BLaER1 (cell line): Measurements from ENCODE around the gene PTPRM.

Experiments
- H3K27ac ChIP-seq: shearing (Covaris generic); formaldehyde crosslinking; 2 replicates; pipeline ENCODE4 v1.8.1; 2022
- H3K27me3 ChIP-seq: shearing (Covaris generic); formaldehyde crosslinking; 2 replicates; pipeline ENCODE4 v1.8.1; 2022
- H3K36me3 ChIP-seq: shearing (Covaris generic); formaldehyde crosslinking; 2 replicates; pipeline ENCODE4 v1.8.1; 2022
- H3K4me1 ChIP-seq: shearing (Covaris generic); formaldehyde crosslinking; 2 replicates; pipeline ENCODE4 v1.8.1; 2022
- H3K4me2 ChIP-seq: shearing (Covaris generic); formaldehyde crosslinking; 2 replicates; pipeline ENCODE4 v1.8.1; 2022
- H3K4me3 ChIP-seq: shearing (Covaris generic); formaldehyde crosslinking; 2 replicates; pipeline ENCODE4 v1.8.1; 2022
- H3K9ac ChIP-seq: shearing (Covaris generic); formaldehyde crosslinking; 2 replicates; pipeline ENCODE4 v1.8.1; 2022
- H3K9me3 ChIP-seq: shearing (Covaris generic); formaldehyde crosslinking; 2 replicates; pipeline ENCODE4 v1.8.1; 2022
- H4K20me1 ChIP-seq: shearing (Covaris generic); formaldehyde crosslinking; 2 replicates; pipeline ENCODE4 v1.8.1; 2022
- Cebpa-rat ChIP-seq: shearing (Covaris generic); IDR thresholded peaks from 2 replicates; pipeline ENCODE4 v1.8.1; 2022

PTPRM gene

DNA sequence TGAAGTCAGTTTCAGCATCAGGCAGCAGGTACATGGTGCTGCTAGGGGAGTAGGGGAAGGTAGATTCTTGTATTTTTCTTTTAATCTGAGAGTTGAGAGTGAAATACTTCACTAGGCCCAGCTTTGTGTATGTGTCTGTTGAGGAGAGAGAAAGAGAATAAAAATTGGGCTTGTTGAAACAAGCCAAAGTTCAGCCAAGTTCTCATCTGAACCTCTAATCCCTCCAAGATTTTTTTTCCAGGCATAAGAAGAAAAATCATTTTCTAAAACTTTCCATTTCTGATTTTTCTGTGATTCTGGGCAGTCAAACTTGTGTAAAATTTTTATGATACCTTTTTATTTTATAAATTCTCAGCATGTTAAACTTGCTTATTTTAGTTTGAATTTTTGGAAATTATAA, 55.6 kb downstream of the PTPRM start:
- no peak overlapping the region for H3K4me2 ChIP-seq
- no peaks in the 10 kb centered on the region for H4K20me1 ChIP-seq
- H3K4me3 ChIP-seq = no peak overlapping the region
- H3K4me1 ChIP-seq = no peaks in the 10 kb centered on the region
- no peak overlapping the region for H3K27ac ChIP-seq
- H3K36me3 ChIP-seq = no peaks in the 10 kb centered on the region
- no peak overlapping the region for H3K9ac ChIP-seq
- no peaks in the 10 kb centered on the region for H3K27me3 ChIP-seq
- TF ChIP-seq Cebpa-rat = no peak
- no peaks in the 10 kb centered on the region for H3K9me3 ChIP-seq

DNA sequence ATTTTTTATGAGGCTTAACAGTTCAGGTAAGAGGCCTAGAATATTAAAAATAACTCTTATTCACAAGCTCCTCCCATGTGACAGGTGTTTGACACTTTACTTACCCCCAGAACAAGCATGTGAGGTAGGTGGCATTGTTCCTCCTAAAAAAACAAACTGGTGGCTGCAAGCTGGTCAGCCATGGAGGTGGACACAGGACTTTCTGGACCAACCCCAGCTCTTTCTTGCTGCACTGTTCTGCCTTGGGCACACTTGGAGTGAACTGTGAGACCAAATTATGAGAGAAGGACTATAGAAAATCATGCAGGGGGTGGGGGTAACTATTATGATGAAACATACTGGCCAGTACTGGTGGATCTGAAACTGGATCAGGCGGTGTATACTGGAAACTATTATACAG, 56.6 kb downstream of the PTPRM start:
- Histone ChIP-seq H3K4me1 (no peaks in the 10 kb centered on the region), H3K36me3 (no peaks in the 10 kb centered on the region), H3K27ac (no peak overlapping the region), H3K9ac (no peak overlapping the region), H3K9me3 (no peaks in the 10 kb centered on the region), H3K27me3 (no peaks in the 10 kb centered on the region), H3K4me3 (no peak overlapping the region), H4K20me1 (no peaks in the 10 kb centered on the region), H3K4me2 (no peak overlapping the region)
- no peak for TF ChIP-seq Cebpa-rat

DNA sequence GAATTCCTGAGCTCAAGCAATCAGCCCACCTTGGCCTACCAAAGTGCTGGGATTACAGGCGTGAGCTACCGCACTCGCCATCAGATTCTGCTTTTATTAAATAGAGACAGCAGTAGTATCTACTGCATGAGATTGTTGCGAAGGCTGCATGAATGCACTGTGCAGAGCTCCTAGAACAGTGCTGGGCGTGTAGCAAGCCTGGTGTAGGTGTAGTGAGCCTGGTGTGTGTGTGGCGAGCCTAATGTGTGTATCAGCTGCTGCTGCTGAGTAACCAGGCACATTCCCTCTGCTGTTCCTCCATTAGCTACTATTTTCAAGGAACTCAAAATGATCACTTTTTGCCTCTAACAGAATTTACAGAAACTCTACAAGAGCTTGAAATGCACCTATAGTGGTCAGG, 57.6 kb downstream of the PTPRM start:
- TF ChIP-seq Cebpa-rat = no peak
- H3K4me2 ChIP-seq = no peak overlapping the region
- no peaks in the 10 kb centered on the region for H3K27me3 ChIP-seq
- H4K20me1 ChIP-seq = no peaks in the 10 kb centered on the region
- H3K9me3 ChIP-seq = no peaks in the 10 kb centered on the region
- H3K36me3 ChIP-seq = no peaks in the 10 kb centered on the region
- H3K27ac ChIP-seq = no peak overlapping the region
- H3K9ac ChIP-seq = no peak overlapping the region
- H3K4me1 ChIP-seq = no peaks in the 10 kb centered on the region
- H3K4me3 ChIP-seq = no peak overlapping the region

DNA sequence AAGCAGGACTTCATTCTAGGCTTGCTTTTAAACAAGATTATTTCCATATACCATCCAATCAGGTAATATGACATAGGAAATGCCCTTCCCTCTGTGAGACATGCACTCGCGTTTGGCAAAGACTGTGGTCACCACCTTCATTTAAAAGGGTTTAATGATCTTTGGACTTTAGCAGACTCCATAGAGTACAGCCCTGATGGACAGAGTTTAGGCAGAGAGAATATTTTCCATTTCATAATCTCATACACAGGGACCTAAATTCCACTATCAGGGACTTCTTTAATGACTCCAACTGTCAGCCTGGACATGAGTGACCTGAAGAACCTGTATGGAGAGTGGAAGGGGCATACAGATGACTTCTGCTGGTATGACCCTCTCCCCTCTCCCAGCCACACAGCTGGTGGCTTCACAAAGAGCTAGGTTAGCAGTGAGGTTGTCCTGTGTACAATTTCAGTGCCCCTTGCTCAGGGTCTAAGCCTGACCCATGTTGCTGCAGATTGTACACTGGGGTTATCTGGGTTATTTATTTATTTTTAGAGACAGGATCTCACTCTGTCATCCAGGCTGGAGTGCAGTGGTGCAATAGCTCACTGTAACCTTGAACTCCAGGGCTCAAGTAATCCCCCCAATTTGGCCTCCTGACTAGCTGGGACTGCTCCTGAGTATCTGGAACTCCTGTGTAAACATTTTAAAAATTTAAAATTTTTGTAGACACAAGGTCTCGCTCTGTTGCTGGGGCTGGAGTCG, 59.2 kb downstream of the PTPRM start:
- TF ChIP-seq Cebpa-rat = no peak
- Histone ChIP-seq H3K4me1 (no peaks in the 10 kb centered on the region), H3K4me2 (no peak overlapping the region), H3K27ac (no peak overlapping the region), H3K9me3 (no peaks in the 10 kb centered on the region), H3K27me3 (no peaks in the 10 kb centered on the region), H4K20me1 (no peaks in the 10 kb centered on the region), H3K9ac (no peak overlapping the region), H3K36me3 (no peaks in the 10 kb centered on the region), H3K4me3 (no peak overlapping the region)

DNA sequence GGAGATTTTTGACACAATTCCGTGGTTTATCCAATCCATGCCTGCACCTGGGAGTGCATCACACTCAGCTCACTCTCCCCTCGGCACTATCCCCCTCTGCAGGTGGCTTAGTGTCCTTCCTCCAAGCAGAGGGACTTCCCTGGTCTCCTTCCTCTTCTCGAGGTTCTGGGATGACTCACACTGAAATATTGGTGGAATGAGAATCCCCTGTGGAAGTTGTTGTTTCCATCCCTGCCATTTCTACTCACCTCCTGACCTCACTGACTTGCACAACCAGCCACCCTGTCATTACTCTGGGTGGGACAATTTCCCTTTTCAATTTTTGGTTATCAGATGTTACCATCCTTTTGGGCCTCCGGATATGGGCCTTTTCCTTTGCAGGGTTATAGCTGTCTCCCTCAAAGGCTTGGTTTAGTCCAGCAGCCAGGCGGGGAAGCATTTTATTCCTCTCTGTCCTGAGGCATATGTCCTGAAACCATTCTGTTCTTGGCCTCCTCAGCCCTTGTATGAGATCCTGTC, 59.9 kb downstream of the PTPRM start:
- Histone ChIP-seq H3K27me3 (no peaks in the 10 kb centered on the region), H3K9me3 (no peaks in the 10 kb centered on the region), H3K27ac (no peak overlapping the region), H3K4me3 (no peak overlapping the region), H4K20me1 (no peaks in the 10 kb centered on the region), H3K4me2 (no peak overlapping the region), H3K4me1 (no peaks in the 10 kb centered on the region), H3K36me3 (no peaks in the 10 kb centered on the region), H3K9ac (no peak overlapping the region)
- TF ChIP-seq Cebpa-rat = no peak

DNA sequence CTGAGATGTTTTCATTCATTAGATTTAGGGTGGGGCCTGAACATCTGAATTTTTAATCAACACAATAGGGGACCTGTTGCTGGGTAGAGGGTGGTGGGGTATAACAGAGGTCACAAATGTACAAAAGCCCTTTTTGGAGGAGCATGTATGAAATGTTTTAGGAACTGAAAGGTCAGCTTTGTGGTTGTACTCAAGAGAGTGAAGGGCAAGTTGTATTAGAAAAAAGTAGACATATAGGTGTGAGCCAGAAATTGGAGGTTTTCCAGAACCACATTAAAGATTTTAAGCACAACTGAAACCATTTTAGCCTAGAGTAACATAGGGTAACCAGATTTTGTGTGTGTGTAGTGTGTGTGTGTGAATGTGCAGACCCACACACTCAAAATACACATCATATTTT, 62.3 kb downstream of the PTPRM start:
- H3K36me3 ChIP-seq = no peaks in the 10 kb centered on the region
- H3K27me3 ChIP-seq = no peaks in the 10 kb centered on the region
- H3K4me1 ChIP-seq = no peaks in the 10 kb centered on the region
- no peaks in the 10 kb centered on the region for H3K9me3 ChIP-seq
- H3K27ac ChIP-seq = no peak overlapping the region
- H4K20me1 ChIP-seq = no peaks in the 10 kb centered on the region
- no peak overlapping the region for H3K9ac ChIP-seq
- TF ChIP-seq Cebpa-rat = no peak
- H3K4me2 ChIP-seq = no peak overlapping the region
- H3K4me3 ChIP-seq = no peak overlapping the region

DNA sequence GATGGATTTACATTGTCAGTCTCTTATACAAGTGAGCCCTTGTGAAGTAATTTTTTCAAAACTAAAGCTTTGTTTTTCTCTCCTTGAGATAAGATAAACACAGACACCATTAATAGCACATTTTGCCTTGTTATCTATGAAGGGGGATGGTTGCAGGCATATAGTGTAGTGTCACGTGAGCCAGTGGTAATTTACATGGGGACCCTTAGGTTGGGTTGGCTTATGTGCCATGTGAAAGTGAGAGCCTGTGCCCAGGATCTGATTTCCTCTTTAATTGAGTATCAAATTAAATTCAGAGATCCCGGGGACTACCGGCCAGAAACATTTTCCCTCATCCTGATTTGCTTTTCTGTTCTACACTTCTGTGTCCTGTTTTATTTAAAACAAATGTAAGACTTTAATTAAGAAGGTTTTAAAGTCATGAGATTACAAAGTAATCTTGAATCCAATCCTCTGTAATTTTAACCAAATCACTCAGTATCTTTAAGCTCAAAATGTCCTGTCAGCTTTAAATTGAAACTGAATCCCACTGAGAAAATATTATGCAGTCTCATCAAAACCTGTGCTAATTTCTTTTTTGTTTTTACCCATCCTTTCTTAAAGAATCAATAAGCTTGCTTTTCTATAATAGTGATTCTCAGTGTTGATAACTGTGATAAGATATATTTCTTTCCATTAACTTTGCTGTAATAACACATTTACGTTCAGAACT, 63.8 kb downstream of the PTPRM start:
- Histone ChIP-seq H3K27me3 (no peaks in the 10 kb centered on the region), H3K9ac (no peak overlapping the region), H3K36me3 (no peaks in the 10 kb centered on the region), H4K20me1 (no peaks in the 10 kb centered on the region), H3K27ac (no peak overlapping the region), H3K9me3 (no peaks in the 10 kb centered on the region), H3K4me1 (no peaks in the 10 kb centered on the region), H3K4me2 (no peak overlapping the region), H3K4me3 (no peak overlapping the region)
- TF ChIP-seq Cebpa-rat = no peak

DNA sequence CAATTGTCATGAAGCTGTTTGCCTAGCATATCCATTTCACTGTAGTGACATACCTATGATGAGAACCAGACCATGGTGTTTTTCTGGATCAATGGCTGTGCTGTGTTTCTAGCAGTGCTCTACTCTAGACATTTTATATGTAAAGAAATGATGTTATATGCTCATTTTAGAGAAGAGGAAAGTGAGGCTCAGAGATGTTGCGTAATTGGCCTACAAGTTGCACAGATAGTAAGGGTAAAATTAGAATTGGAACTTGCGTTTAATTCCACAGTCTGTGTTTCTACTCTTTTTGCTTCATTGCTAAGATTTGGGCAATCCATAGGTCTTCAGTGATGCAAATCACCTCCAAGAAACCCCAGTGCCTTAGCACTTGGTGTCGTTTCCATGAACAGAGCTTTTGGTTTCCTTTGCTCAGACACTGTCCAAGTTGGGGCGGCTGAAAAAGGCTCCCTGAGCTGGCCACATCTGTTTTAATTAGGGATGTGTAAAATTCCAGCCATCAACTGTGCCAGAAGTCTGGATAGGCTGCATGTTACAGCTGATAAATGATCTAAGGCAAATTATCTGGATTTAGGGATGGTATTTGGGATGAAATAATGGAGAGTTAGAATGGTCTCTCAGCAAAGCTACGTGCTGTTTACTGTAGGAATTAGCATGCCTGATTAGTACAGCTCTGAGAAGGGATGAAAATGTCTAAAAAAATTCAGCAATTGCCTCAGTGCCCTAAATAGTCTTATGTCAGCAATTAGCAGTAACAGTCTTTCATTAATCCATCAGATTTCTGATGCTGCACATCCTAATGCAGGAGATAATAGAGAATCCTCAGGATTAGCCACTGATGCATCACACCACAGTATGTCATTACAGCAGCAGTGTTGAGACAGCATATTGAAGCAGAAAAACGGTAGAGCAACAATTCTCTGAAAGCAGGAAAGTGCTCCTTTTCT, 65.3 kb downstream of the PTPRM start:
- no peak overlapping the region for H3K9ac ChIP-seq
- H3K27ac ChIP-seq = no peak overlapping the region
- no peak overlapping the region for H3K4me2 ChIP-seq
- no peaks in the 10 kb centered on the region for H3K9me3 ChIP-seq
- no peaks in the 10 kb centered on the region for H4K20me1 ChIP-seq
- H3K4me1 ChIP-seq = no peaks in the 10 kb centered on the region
- H3K4me3 ChIP-seq = no peak overlapping the region
- H3K36me3 ChIP-seq = no peaks in the 10 kb centered on the region
- peak; percentile 39; the same call in 1 of the 2 replicates for TF ChIP-seq Cebpa-rat
- H3K27me3 ChIP-seq = no peaks in the 10 kb centered on the region

DNA sequence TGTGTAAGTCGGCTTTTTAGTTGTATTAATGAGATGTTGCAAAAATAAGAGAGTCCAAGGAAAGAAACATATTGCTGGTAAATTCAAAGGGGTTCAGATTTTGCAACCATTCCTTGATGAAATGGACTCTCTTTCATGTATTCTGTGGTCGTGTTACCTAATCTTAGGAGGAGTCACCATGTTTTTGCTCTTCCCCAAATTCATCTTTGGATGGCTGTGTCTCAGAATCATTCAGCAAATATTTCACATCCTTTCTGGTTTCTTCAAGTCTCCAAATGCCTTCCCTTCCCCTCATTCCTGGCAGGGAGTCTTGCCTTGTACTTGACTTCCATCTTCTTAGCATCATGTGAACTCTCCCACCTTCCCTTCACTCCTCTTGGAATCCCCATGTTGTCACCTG, 66.1 kb downstream of the PTPRM start:
- Histone ChIP-seq H3K4me2 (no peak overlapping the region), H3K27me3 (no peaks in the 10 kb centered on the region), H3K27ac (no peak overlapping the region), H3K4me1 (no peaks in the 10 kb centered on the region), H3K4me3 (no peak overlapping the region), H3K9ac (no peak overlapping the region), H3K36me3 (no peaks in the 10 kb centered on the region), H4K20me1 (no peaks in the 10 kb centered on the region), H3K9me3 (no peaks in the 10 kb centered on the region)
- TF ChIP-seq Cebpa-rat = no peak

DNA sequence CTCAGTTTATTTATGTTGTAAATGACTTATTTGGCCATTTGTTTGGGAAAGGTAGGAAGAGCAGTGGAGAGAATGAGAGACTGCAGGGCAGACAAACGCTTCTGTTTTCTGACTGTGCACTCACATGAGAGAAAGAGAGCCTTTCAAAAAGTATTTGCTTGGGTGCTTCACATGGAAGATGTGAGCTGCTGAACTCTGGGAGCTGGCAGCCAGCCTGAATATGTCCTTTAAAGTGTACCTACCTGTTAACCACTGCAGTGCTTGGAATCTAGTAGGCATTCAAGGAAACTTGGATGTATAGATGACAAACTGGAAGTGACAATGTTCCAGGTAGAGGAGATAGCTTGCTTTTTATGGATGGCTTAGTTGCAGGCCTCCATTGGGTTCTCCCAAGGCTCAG, 68.8 kb downstream of the PTPRM start:
- H3K4me2 ChIP-seq = no peak overlapping the region
- H3K27ac ChIP-seq = no peak overlapping the region
- H3K9me3 ChIP-seq = no peaks in the 10 kb centered on the region
- no peaks in the 10 kb centered on the region for H3K27me3 ChIP-seq
- no peak overlapping the region for H3K9ac ChIP-seq
- H3K4me1 ChIP-seq = no peaks in the 10 kb centered on the region
- no peaks in the 10 kb centered on the region for H4K20me1 ChIP-seq
- no peak for TF ChIP-seq Cebpa-rat
- H3K4me3 ChIP-seq = no peak overlapping the region
- no peaks in the 10 kb centered on the region for H3K36me3 ChIP-seq
